Body of pancreas (tissue), 4 donors: Measurements from ENCODE around the gene CDK18.

Experiments used
- CTCF ChIP-seq, 7 experiments: fragments of 450-650 bp in 4 of 7; fragments of 200-600 bp in 3 of 7; sonication (generic) in 3 of 7; IDR thresholded peaks; one replicate each; pipeline ENCODE4 v1.5.1; 2016 to 2019; ENCODE audit warnings: antibody characterized with exemption in 7 of 7
- POLR2A ChIP-seq, 3 donors: fragments of 450-650 bp; IDR thresholded peaks; one replicate each; pipeline ENCODE4 v1.6.1; 2016; ENCODE audit warnings: antibody characterized with exemption in 3 of 3, mild to moderate bottlenecking in 2 of 3

- TF ChIP-seq CTCF (IDR thresholded peaks at IDR 0.05) (no peak), POLR2A (IDR thresholded peaks at IDR 0.05) (no peak)
These were observed 20.3 kb downstream of the CDK18 start for GRCh38 chr1:205524794-205525101.
